IPS DF 6.9 (cell line): ENCODE data around the gene TNP2.
"Not testable (repeated sequence)": the region's sequence is repeated elsewhere in the genome, so short reads cannot be mapped to it uniquely, and the experiment has no call there.

ENCODE experiments used
- DNase-seq: peaks from one replicate; pipeline ENCODE4 v3.0.0-alpha.2; 2013; ENCODE audit warnings: low read depth, low spot score
- H3K27ac ChIP-seq: one replicate; pipeline ENCODE4 v1.5.1; 2013; ENCODE audit warnings: low read length, control low read depth
- H3K27me3 ChIP-seq: 2 replicates; pipeline ENCODE4 v1.6.1; 2013; ENCODE audit warnings: mild to moderate bottlenecking, low read length; ENCODE audit not compliant: control insufficient read depth, insufficient read depth
- H3K36me3 ChIP-seq: 2 replicates; pipeline ENCODE4 v1.6.1; 2013; ENCODE audit warnings: low read length; ENCODE audit not compliant: control insufficient read depth, insufficient read depth
- H3K4me1 ChIP-seq: 2 replicates; pipeline ENCODE4 v1.6.1; 2013; ENCODE audit warnings: low read length; ENCODE audit not compliant: control insufficient read depth, insufficient read depth
- H3K4me3 ChIP-seq: 2 replicates; pipeline ENCODE4 v1.5.1; 2013; ENCODE audit warnings: mild to moderate bottlenecking, low read length
- H3K9me3 ChIP-seq: 2 replicates; pipeline ENCODE4 v1.6.1; 2013; ENCODE audit warnings: low read length, inconsistent platforms; ENCODE audit not compliant: control insufficient read depth, insufficient read depth
- WGBS: extraction: QIAGEN DNeasy Blood & Tissue Kit; methylation state at CpG from one replicate; pipeline ENCODE4 v1.1.7; 2013; ENCODE audit warnings: mixed read lengths, missing lambda C conversion rate; ENCODE audit not compliant: insufficient read length, insufficient coverage; 5-methylcytosine and 5-hydroxymethylcytosine counted together

Gene TNP2

GRCh38 chr16:11290102-11290893, 21.2 kb upstream of the TNP2 start:
- Histone ChIP-seq H3K4me3 (no peak overlapping the region), H3K27me3 (no peaks in the 10 kb centered on the region), H3K27ac (no peak overlapping the region), H3K36me3 (no peaks in the 10 kb centered on the region), H3K9me3 (no peaks in the 10 kb centered on the region), H3K4me1 (no peaks in the 10 kb centered on the region)
- DNase-seq, result no peak
- no CpG with 5 or more reads among the region's 8 CpGs for WGBS

GRCh38 chr16:11289696-11290095, 20.6 kb upstream of the TNP2 start:
- not testable (repeated sequence) for DNase-seq, H3K27ac ChIP-seq, H3K9me3 ChIP-seq, H3K27me3 ChIP-seq, H3K4me3 ChIP-seq, H3K36me3 ChIP-seq, H3K4me1 ChIP-seq
- WGBS, result no CpG with 5 or more reads among the region's 4 CpGs

GRCh38 chr16:11289202-11289601, 20.1 kb upstream of the TNP2 start:
- no peaks in the 10 kb centered on the region for H3K9me3 ChIP-seq
- no peak for DNase-seq
- WGBS, result no CpG with 5 or more reads among the region's 2 CpGs
- H3K4me1 ChIP-seq, result no peaks in the 10 kb centered on the region
- no peaks in the 10 kb centered on the region for H3K36me3 ChIP-seq
- H3K27me3 ChIP-seq, result no peaks in the 10 kb centered on the region
- H3K4me3 ChIP-seq, result no peak overlapping the region
- no peak overlapping the region for H3K27ac ChIP-seq

GRCh38 chr16:11285842-11286241, 16.7 kb upstream of the TNP2 start:
- H3K27ac ChIP-seq, result no peak overlapping the region
- no peak overlapping the region for H3K4me3 ChIP-seq
- H3K27me3 ChIP-seq, result no peaks in the 10 kb centered on the region
- H3K4me1 ChIP-seq, result no peaks in the 10 kb centered on the region; the same call in 1 of the 2 replicates
- H3K9me3 ChIP-seq, result no peaks in the 10 kb centered on the region
- DNase-seq, result no peak
- no CpG with 5 or more reads among the region's 2 CpGs for WGBS
- no peaks in the 10 kb centered on the region for H3K36me3 ChIP-seq

- Histone ChIP-seq H3K4me1 (no peaks in the 10 kb centered on the region; the same call in 1 of the 2 replicates), H3K4me3 (no peak overlapping the region), H3K27me3 (no peaks in the 10 kb centered on the region), H3K9me3 (no peaks in the 10 kb centered on the region), H3K36me3 (no peaks in the 10 kb centered on the region), H3K27ac (no peak overlapping the region)
- WGBS, result no CpG with 5 or more reads among the region's 4 CpGs
- no peak for DNase-seq
Measured at GRCh38 chr16:11283820-11284248, 14.7 kb upstream of the TNP2 start.

GRCh38 chr16:11280616-11281522, 11.7 kb upstream of the TNP2 start, which contains the start of gene PRM1:
Gene PRM1, minus strand, starts transcription at chr16:11281330. Its CDS starts 92 bp downstream, at chr16:11281238.
- DNase-seq, result no peak
- no CpG with 5 or more reads among the region's 25 CpGs for WGBS
- no peaks in the 10 kb centered on the region for H3K27me3 ChIP-seq

GRCh38 chr16:11278681-11279628, 9.8 kb upstream of the TNP2 start:
- no peaks in the 10 kb centered on the region for H3K36me3 ChIP-seq
- no peaks in the 10 kb centered on the region for H3K27me3 ChIP-seq
- H3K4me1 ChIP-seq, result no peaks in the 10 kb centered on the region; the same call in 1 of the 2 replicates
- no peak overlapping the region for H3K27ac ChIP-seq
- no peak overlapping the region for H3K4me3 ChIP-seq
- no CpG with 5 or more reads among the region's 7 CpGs for WGBS
- DNase-seq, result no peak
- H3K9me3 ChIP-seq, result no peaks in the 10 kb centered on the region

More at GRCh38 chr16:11280616-11281522, 11.7 kb upstream of the TNP2 start, which contains the start of gene PRM1:
- H3K4me1 ChIP-seq, result no peaks in the 10 kb centered on the region; the same call in 1 of the 2 replicates
- no peak within 1 kb of the TSS for H3K27ac ChIP-seq
- H3K4me3 ChIP-seq, result no peak within 1 kb of the TSS
- H3K9me3 ChIP-seq, result no peaks in the 10 kb centered on the region
- no peaks in the 10 kb centered on the region for H3K36me3 ChIP-seq

GRCh38 chr16:11277607-11278337, 8.6 kb upstream of the TNP2 start:
- DNase-seq, result no peak
- H3K27ac ChIP-seq, result no peak overlapping the region
- no peaks in the 10 kb centered on the region; the same call in 1 of the 2 replicates for H3K4me1 ChIP-seq
- no CpG with 5 or more reads among the region's 12 CpGs for WGBS
- no peaks in the 10 kb centered on the region for H3K36me3 ChIP-seq
- H3K9me3 ChIP-seq, result no peaks in the 10 kb centered on the region
- no peaks in the 10 kb centered on the region for H3K27me3 ChIP-seq
- no peak overlapping the region for H3K4me3 ChIP-seq

- no CpG with 5 or more reads among the region's 11 CpGs for WGBS
- Histone ChIP-seq H3K4me1 (no peaks in the 10 kb centered on the region; the same call in none of the 2 replicates), H3K27ac (no peak overlapping the region), H3K36me3 (no peaks in the 10 kb centered on the region), H3K4me3 (no peak overlapping the region), H3K9me3 (no peaks in the 10 kb centered on the region), H3K27me3 (no peaks in the 10 kb centered on the region)
- DNase-seq, result no peak
Measured at GRCh38 chr16:11276896-11277593, 7.9 kb upstream of the TNP2 start.
